ENCODE data around the gene LRRC28. TPM values are rescaled to one million over a fixed set of nuclear protein-coding genes. Genes with fewer than 3 reads are reported as not detected.

Gene LRRC28
- total RNA-seq, 1 experiment from 2014 or later = 21.4 TPM

DNA sequence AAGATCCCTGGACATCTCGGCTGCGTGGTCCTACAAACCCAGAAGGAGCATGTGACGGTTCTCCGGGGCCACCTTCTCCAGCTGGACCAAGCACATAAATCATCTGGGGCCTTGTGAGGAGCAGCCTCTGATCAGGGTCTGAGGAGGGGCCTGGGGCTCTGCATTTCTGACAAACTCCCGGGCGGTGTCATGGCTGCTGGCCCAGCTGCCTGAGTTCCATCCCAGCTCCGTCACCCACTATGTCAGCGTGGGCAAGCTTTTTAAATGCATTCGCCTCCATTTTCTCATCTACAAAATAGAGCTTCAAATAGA is 188.2 kb downstream of the LRRC28 start:
- Histone ChIP-seq H3K4me2 (ENCODE audit: low read length) (no peak overlapping the region), H3K9ac (ENCODE audit: low read length) (no peak overlapping the region), H3K27me3 (ENCODE audit: insufficient read depth, low read length) (no peaks in the 10 kb centered on the region), H3K4me1 (ENCODE audit: control insufficient read depth in 1 of 2, insufficient read depth in 2 of 2, low read length in 2 of 2) (peaks cover 26 to 32% of the 10 kb centered on the region in 2 experiments), H3K79me2 (ENCODE audit: insufficient read depth, low read length) (no peaks in the 10 kb centered on the region), H4K20me1 (ENCODE audit: insufficient read depth) (no peaks in the 10 kb centered on the region), H2AFZ (ENCODE audit: low read depth, low read length, poor library complexity, severe bottlenecking) (no peak overlapping the region), H3K9me2 (ENCODE audit: insufficient read depth) (no peaks in the 10 kb centered on the region), H3K4me3 (replicated peaks in 1 of 2; ENCODE audit: low read depth in 1 of 2, low read length in 2 of 2) (no peak overlapping the region), H3K9me3 (ENCODE audit: control insufficient read depth in 1 of 2, insufficient read depth in 1 of 2, low read depth in 1 of 2, low read length in 2 of 2) (no peaks in the 10 kb centered on the region), H3K27ac (ENCODE audit: low read depth, low read length) (no peak overlapping the region), H3K36me3 (ENCODE audit: control insufficient read depth in 1 of 2, insufficient read depth in 2 of 2, low read length in 2 of 2) (no peaks in the 10 kb centered on the region)
- POLR2A ChIA-PET = no interaction called here
- RAD21 ChIA-PET (ENCODE audit: low non-redundant PET in 1 of 2, low total read pairs in 2 of 2, uncharacterized antibody in 2 of 2, unreplicated experiment in 2 of 2) = no interaction called here
- DNase-seq (ENCODE audit: low read depth, low spot score) (no peak), ATAC-seq (no peak)
- BruUV-seq (replicated peaks) = no TSS peak
- TF ChIP-seq, protein P1, sequence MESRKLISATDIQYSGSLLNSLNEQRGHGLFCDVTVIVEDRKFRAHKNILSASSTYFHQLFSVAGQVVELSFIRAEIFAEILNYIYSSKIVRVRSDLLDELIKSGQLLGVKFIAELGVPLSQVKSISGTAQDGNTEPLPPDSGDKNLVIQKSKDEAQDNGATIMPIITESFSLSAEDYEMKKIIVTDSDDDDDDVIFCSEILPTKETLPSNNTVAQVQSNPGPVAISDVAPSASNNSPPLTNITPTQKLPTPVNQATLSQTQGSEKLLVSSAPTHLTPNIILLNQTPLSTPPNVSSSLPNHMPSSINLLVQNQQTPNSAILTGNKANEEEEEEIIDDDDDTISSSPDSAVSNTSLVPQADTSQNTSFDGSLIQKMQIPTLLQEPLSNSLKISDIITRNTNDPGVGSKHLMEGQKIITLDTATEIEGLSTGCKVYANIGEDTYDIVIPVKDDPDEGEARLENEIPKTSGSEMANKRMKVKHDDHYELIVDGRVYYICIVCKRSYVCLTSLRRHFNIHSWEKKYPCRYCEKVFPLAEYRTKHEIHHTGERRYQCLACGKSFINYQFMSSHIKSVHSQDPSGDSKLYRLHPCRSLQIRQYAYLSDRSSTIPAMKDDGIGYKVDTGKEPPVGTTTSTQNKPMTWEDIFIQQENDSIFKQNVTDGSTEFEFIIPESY (IDR thresholded peaks at IDR 0.05; ENCODE audit: extremely low read depth, insufficient replicate concordance, low read length) = no peak
- TF ChIP-seq EZH2 (IDR thresholded peaks at IDR 0.05) (no peak), POLR2AphosphoS5 (IDR thresholded peaks at IDR 0.05; ENCODE audit: low read depth, low read length) (no peak), RAD21 (IDR thresholded peaks at IDR 0.05; ENCODE audit: low read depth) (no peak), ZFX (IDR thresholded peaks at IDR 0.05) (no peak), EGR1 (IDR thresholded peaks at IDR 0.05; ENCODE audit: low read depth) (no peak), ZNF274 (IDR thresholded peaks at IDR 0.05; ENCODE audit: low read depth, low read length) (no peak), SIN3A (IDR thresholded peaks at IDR 0.05; ENCODE audit: low read depth) (no peak), TCF7L2 (IDR thresholded peaks at IDR 0.05; ENCODE audit: borderline replicate concordance, extremely low read depth, insufficient read depth, insufficient read length) (no peak), CEBPB (IDR thresholded peaks at IDR 0.05; ENCODE audit: low read depth) (no peak), JUND (IDR thresholded peaks at IDR 0.05) (no peak), SP1 (IDR thresholded peaks at IDR 0.05; ENCODE audit: low read depth) (no peak), SRF (IDR thresholded peaks at IDR 0.05; ENCODE audit: low read depth) (no peak), ELF1 (IDR thresholded peaks at IDR 0.05; ENCODE audit: borderline replicate concordance, low read depth) (no peak), EZH2phosphoT487 (IDR thresholded peaks at IDR 0.05; ENCODE audit: borderline replicate concordance) (no peak)
- TF ChIP-seq, protein P2, sequence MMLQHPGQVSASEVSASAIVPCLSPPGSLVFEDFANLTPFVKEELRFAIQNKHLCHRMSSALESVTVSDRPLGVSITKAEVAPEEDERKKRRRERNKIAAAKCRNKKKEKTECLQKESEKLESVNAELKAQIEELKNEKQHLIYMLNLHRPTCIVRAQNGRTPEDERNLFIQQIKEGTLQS (IDR thresholded peaks at IDR 0.05) = no peak
- TF ChIP-seq, protein P3, sequence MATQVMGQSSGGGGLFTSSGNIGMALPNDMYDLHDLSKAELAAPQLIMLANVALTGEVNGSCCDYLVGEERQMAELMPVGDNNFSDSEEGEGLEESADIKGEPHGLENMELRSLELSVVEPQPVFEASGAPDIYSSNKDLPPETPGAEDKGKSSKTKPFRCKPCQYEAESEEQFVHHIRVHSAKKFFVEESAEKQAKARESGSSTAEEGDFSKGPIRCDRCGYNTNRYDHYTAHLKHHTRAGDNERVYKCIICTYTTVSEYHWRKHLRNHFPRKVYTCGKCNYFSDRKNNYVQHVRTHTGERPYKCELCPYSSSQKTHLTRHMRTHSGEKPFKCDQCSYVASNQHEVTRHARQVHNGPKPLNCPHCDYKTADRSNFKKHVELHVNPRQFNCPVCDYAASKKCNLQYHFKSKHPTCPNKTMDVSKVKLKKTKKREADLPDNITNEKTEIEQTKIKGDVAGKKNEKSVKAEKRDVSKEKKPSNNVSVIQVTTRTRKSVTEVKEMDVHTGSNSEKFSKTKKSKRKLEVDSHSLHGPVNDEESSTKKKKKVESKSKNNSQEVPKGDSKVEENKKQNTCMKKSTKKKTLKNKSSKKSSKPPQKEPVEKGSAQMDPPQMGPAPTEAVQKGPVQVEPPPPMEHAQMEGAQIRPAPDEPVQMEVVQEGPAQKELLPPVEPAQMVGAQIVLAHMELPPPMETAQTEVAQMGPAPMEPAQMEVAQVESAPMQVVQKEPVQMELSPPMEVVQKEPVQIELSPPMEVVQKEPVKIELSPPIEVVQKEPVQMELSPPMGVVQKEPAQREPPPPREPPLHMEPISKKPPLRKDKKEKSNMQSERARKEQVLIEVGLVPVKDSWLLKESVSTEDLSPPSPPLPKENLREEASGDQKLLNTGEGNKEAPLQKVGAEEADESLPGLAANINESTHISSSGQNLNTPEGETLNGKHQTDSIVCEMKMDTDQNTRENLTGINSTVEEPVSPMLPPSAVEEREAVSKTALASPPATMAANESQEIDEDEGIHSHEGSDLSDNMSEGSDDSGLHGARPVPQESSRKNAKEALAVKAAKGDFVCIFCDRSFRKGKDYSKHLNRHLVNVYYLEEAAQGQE (IDR thresholded peaks at IDR 0.05; ENCODE audit: low read depth) = no peak
- intact Hi-C loops (cut with micrococcal nuclease) = no loop called here
- CTCF ChIA-PET = no interaction called here

All from HCT116 (cell line).